DOHH2 (cell line): ENCODE data around the gene PCSK5.

Experiments
- EZH2phosphoT487 ChIP-seq: fragments of 200-600 bp; sonication (generic); IDR thresholded peaks from 2 replicates; pipeline ENCODE4 v1.6.1; 2017; ENCODE audit warnings: borderline replicate concordance, mild to moderate bottlenecking, antibody characterized with exemption, low read length, moderate library complexity, mixed read lengths
- TF ChIP-seq, protein P1 (sequence below): fragments of 200-600 bp; sonication (generic); IDR thresholded peaks from one replicate; pipeline ENCODE4 v1.5.1; 2014; ENCODE audit warnings: antibody characterized with exemption, mild to moderate bottlenecking, low read depth, low read length; ENCODE audit not compliant: poor library complexity, severe bottlenecking

GRCh38 chr9:76359365-76359764 is 468.9 kb downstream of the PCSK5 start:
- TF ChIP-seq, protein P1, sequence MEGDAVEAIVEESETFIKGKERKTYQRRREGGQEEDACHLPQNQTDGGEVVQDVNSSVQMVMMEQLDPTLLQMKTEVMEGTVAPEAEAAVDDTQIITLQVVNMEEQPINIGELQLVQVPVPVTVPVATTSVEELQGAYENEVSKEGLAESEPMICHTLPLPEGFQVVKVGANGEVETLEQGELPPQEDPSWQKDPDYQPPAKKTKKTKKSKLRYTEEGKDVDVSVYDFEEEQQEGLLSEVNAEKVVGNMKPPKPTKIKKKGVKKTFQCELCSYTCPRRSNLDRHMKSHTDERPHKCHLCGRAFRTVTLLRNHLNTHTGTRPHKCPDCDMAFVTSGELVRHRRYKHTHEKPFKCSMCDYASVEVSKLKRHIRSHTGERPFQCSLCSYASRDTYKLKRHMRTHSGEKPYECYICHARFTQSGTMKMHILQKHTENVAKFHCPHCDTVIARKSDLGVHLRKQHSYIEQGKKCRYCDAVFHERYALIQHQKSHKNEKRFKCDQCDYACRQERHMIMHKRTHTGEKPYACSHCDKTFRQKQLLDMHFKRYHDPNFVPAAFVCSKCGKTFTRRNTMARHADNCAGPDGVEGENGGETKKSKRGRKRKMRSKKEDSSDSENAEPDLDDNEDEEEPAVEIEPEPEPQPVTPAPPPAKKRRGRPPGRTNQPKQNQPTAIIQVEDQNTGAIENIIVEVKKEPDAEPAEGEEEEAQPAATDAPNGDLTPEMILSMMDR, result no peak
- TF ChIP-seq EZH2phosphoT487, result no peak
